ENCODE measurements around the gene CDH4. TPM values are rescaled to one million over a fixed set of nuclear protein-coding genes. Genes with fewer than 3 reads are reported as not detected.

CDH4 gene
- total and polyA plus RNA-seq, 2 of the 8 experiments (the other 6 are each of a cell fraction or from before 2014, with no cell fraction given): 4.3 to 7.9 TPM

GRCh38 chr20:61779176-61779965 lies 527.3 kb downstream of the CDH4 start:
- POLR2A ChIA-PET (ENCODE audit: partially characterized antibody): no interaction called here
- CTCF ChIA-PET (ENCODE audit: partially characterized antibody): interaction anchor here (0.5 to 1.7 kb wide), 5 partner anchors 9 to 95 kb away, joined by 3 to 5 read pairs (median 4); no protein-coding TSS in a partner anchor
- no peak overlapping the region for H3K23ac ChIP-seq (ENCODE audit: insufficient read length)
- TF ChIP-seq CBX8 (IDR thresholded peaks at IDR 0.05; ENCODE audit: borderline replicate concordance, low read depth, low read length) (no peak), EZH2 (IDR thresholded peaks at IDR 0.05; ENCODE audit: low read depth, low read length, severe bottlenecking) (no peak), SP1 (IDR thresholded peaks at IDR 0.05; ENCODE audit: low read depth, low read length) (no peak), HDAC6 (IDR thresholded peaks at IDR 0.05; ENCODE audit: low read depth, low read length) (no peak), PHF8 (conservative IDR thresholded peaks at IDR 0.05; ENCODE audit: low read depth, low read length) (no peak), HDAC2 (IDR thresholded peaks at IDR 0.05; ENCODE audit: borderline replicate concordance in 1 of 2, low read depth in 2 of 2, low read length in 2 of 2) (no peak), EGR1 (IDR thresholded peaks at IDR 0.05; ENCODE audit: borderline replicate concordance, low read depth, low read length) (no peak), BACH1 (IDR thresholded peaks at IDR 0.05; ENCODE audit: low read length) (no peak), JUND (IDR thresholded peaks at IDR 0.05; ENCODE audit: low read length) (no peak)
- TF ChIP-seq, protein P1, sequence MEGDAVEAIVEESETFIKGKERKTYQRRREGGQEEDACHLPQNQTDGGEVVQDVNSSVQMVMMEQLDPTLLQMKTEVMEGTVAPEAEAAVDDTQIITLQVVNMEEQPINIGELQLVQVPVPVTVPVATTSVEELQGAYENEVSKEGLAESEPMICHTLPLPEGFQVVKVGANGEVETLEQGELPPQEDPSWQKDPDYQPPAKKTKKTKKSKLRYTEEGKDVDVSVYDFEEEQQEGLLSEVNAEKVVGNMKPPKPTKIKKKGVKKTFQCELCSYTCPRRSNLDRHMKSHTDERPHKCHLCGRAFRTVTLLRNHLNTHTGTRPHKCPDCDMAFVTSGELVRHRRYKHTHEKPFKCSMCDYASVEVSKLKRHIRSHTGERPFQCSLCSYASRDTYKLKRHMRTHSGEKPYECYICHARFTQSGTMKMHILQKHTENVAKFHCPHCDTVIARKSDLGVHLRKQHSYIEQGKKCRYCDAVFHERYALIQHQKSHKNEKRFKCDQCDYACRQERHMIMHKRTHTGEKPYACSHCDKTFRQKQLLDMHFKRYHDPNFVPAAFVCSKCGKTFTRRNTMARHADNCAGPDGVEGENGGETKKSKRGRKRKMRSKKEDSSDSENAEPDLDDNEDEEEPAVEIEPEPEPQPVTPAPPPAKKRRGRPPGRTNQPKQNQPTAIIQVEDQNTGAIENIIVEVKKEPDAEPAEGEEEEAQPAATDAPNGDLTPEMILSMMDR (IDR thresholded peaks at IDR 0.05; ENCODE audit: control extremely low read depth in 1 of 3, insufficient read depth in 1 of 3, low read depth in 1 of 3, low read length in 3 of 3): no peak

More at GRCh38 chr20:61779176-61779965, 527.3 kb downstream of the CDH4 start:
- Histone ChIP-seq H4K5ac (ENCODE audit: insufficient read length, low read depth, low read length) (no peak overlapping the region), H3K27ac (ENCODE audit: low read depth, low read length) (no peak overlapping the region), H2BK15ac (ENCODE audit: low read length) (no peak overlapping the region), H3K23me2 (ENCODE audit: low read depth, low read length) (no peaks in the 10 kb centered on the region), H3K79me1 (ENCODE audit: low read depth, low read length) (no peaks in the 10 kb centered on the region; the same call in 1 of the 2 replicates), H3K36me3 (ENCODE audit: control insufficient read depth in 2 of 4, insufficient read depth in 4 of 4, low read length in 3 of 4) (no peaks in the 10 kb centered on the region), H3K4me3 (ENCODE audit: extremely low read depth in 1 of 4, insufficient read depth in 2 of 4, low read depth in 3 of 4, low read length in 4 of 4) (no peak overlapping the region), H3K9me3 (ENCODE audit: insufficient read depth in 2 of 2, low read depth in 1 of 2, low read length in 1 of 2) (no peaks in the 10 kb centered on the region), H3K14ac (ENCODE audit: insufficient read length) (no peak overlapping the region), H4K8ac (ENCODE audit: extremely low read depth, insufficient read depth, low read length) (no peak overlapping the region), H2BK12ac (ENCODE audit: low read depth, low read length) (no peak overlapping the region), H3K18ac (ENCODE audit: extremely low read depth, low read length) (no peak overlapping the region), H4K20me1 (replicated peaks in 1 of 2; ENCODE audit: control insufficient read depth in 1 of 2, insufficient read depth in 2 of 2, low read length in 2 of 2) (peaks cover 0 to 2% of the 10 kb centered on the region in 2 experiments), H3K79me2 (ENCODE audit: control insufficient read depth in 1 of 2, insufficient read depth in 2 of 2, low read length in 2 of 2) (no peaks in the 10 kb centered on the region), H2BK5ac (ENCODE audit: low read depth, low read length) (no peak overlapping the region), H3K27me3 (replicated peaks in 1 of 4; ENCODE audit: control insufficient read depth in 3 of 4, extremely low read depth in 1 of 4, insufficient read depth in 3 of 4, low read length in 3 of 4) (peaks cover 0 to 4% (median 2%) of the 10 kb centered on the region in 4 experiments; a peak in 3 of 7 replicates), H4K91ac (replicated peaks; ENCODE audit: insufficient read length, low read length) (no peak overlapping the region), H3K56ac (replicated peaks; ENCODE audit: insufficient read length, low read depth, low read length) (no peak overlapping the region), H2BK120ac (replicated peaks; ENCODE audit: low read depth, low read length) (no peak overlapping the region), H3K4me1 (replicated peaks in 1 of 4; ENCODE audit: control insufficient read depth in 3 of 4, insufficient read depth in 4 of 4, low read length in 3 of 4) (no peaks in the 10 kb centered on the region), H2BK20ac (ENCODE audit: low read length) (no peak overlapping the region), H2AK5ac (ENCODE audit: low read depth, low read length) (no peak overlapping the region), H3K4ac (replicated peaks; ENCODE audit: insufficient read length, low read depth, low read length) (no peak overlapping the region), H2AFZ (ENCODE audit: low read length) (no peak overlapping the region), H3K4me2 (ENCODE audit: insufficient read depth in 1 of 2, low read depth in 2 of 2, low read length in 2 of 2) (no peak overlapping the region), H3K9ac (replicated peaks in 1 of 4; ENCODE audit: extremely low read depth in 1 of 4, low read depth in 3 of 4, low read length in 3 of 4) (no peak overlapping the region)
- DNase-seq (ENCODE audit: low read depth in 1 of 2, low spot score in 2 of 2) (no peak), FAIRE-seq (no peak)
- 91% methylated on average over 25 of the region's 27 CpGs; no CpG with 5 or more reads in 1 of the 2 experiments for WGBS, 2 experiments (ENCODE audit: extremely low coverage in 1 of 2, insufficient coverage in 1 of 2, insufficient read length in 1 of 2, insufficient replicate concordance in 2 of 2, low coverage in 1 of 2, low lambda C conversion rate in 2 of 2, missing lambda C conversion rate in 1 of 2)

All from H1 (cell line).